K562 (cell line): ENCODE measurements around the gene MAP3K12. TPM values are rescaled to one million over a fixed set of nuclear protein-coding genes. Genes with fewer than 3 reads are reported as not detected.

ENCODE experiments used
- BACH1 ChIP-seq: fragments of 200-800 bp; sonication (Bioruptor generic); IDR thresholded peaks from 2 replicates; pipeline ENCODE4 v1.6.1; 2016; ENCODE audit warnings: missing genetic modification characterization, missing compliant biosample characterization
- CBFB ChIP-seq: sonication (generic); formaldehyde crosslinking; IDR thresholded peaks from 2 replicates; pipeline ENCODE4 v1.4.0; 2020; ENCODE audit warnings: mild to moderate bottlenecking, missing genetic modification reagents
- CBX5 ChIP-seq: IDR thresholded peaks from 2 replicates; pipeline ENCODE4 v1.6.1; 2014; ENCODE audit warnings: low read depth, borderline replicate concordance
- DPF2 ChIP-seq: fragments of 450-650 bp; IDR thresholded peaks from 2 replicates; pipeline ENCODE4 v1.6.1; 2016
- FOXA1 ChIP-seq: fragments of 450-650 bp; IDR thresholded peaks from 2 replicates; pipeline ENCODE4 v1.6.1; 2016; ENCODE audit warnings: mild to moderate bottlenecking, borderline replicate concordance
- NCOR1 ChIP-seq: fragments of 450-650 bp; IDR thresholded peaks from 2 replicates; pipeline ENCODE4 v1.6.1; 2016; ENCODE audit warnings: mild to moderate bottlenecking, moderate library complexity
- PCBP2 ChIP-seq: fragments of 200-400 bp; formaldehyde crosslinking; IDR thresholded peaks from 2 replicates; pipeline ENCODE4 v1.6.1; 2018; ENCODE audit warnings: low read length, low read depth, mild to moderate bottlenecking, moderate library complexity; ENCODE audit not compliant: poor library complexity, severe bottlenecking
- POLR2H ChIP-seq: IDR thresholded peaks from 2 replicates; pipeline ENCODE4 v1.6.1; 2016; ENCODE audit warnings: missing genetic modification characterization, low read depth, mild to moderate bottlenecking, control low read depth, missing compliant biosample characterization, moderate library complexity
- POLR3A ChIP-seq: IDR thresholded peaks from 2 replicates; pipeline ENCODE4 v1.6.1; 2011; ENCODE audit warnings: borderline replicate concordance, mild to moderate bottlenecking, moderate library complexity; ENCODE audit not compliant: insufficient read length, insufficient read depth; ENCODE audit errors: extremely low read depth
- ZBTB7A ChIP-seq: IDR thresholded peaks from 2 replicates; pipeline ENCODE4 v1.6.1; 2011; ENCODE audit warnings: low read depth, mild to moderate bottlenecking, low read length, moderate library complexity, borderline replicate concordance; ENCODE audit not compliant: control insufficient read depth
- ZNF212 ChIP-seq: fragments of 450-650 bp; formaldehyde crosslinking; IDR thresholded peaks from 2 replicates; pipeline ENCODE4 v1.4.0; 2020; ENCODE audit warnings: mild to moderate bottlenecking
- polyA plus RNA-seq, 8 experiments: library from polyadenylated mRNA; depleted of rRNA in 4 of 8; stranded (reverse) in 5 of 8; unstranded in 3 of 8; fragments of >200 nt; fragmentation: Nextera tagmentation in 2 of 8; fragmentation: Illumina TruSeq in 1 of 8; extraction: Ambion mirVana in 2 of 8; extraction: Trizol in 1 of 8; gene quantifications; 2 replicates each; pipeline versions ENCODE4 v1.2.1 to v1.2.3, GENCODE V29; 2011 to 2014; ENCODE audit warnings: inconsistent platforms in 1 of 8, missing spikeins in 1 of 8
- total RNA-seq, 7 experiments: library from RNA; depleted of rRNA in 6 of 7; stranded (reverse); fragments of >200 nt in 6 of 7; fragmentation: Illumina TruSeq in 2 of 7; extraction: Trizol in 2 of 7; gene quantifications; 2 replicates each; pipeline versions ENCODE4 v1.2.1 to v1.2.3, GENCODE V29; 2011 to 2021; ENCODE audit warnings: low replicate concordance in 1 of 7
- TF ChIP-seq, protein P1 (sequence below): fragments of 450-650 bp; IDR thresholded peaks from 2 replicates; pipeline ENCODE4 v1.6.1; 2014; ENCODE audit warnings: low read depth, mild to moderate bottlenecking, moderate library complexity, borderline replicate concordance
- TF ChIP-seq, protein P2 (sequence below): fragments of 250-450 bp; sonication (Bioruptor Pico); IDR thresholded peaks from 2 replicates; pipeline ENCODE4 v1.8.0; 2022; ENCODE audit warnings: moderate library complexity, mild to moderate bottlenecking, inconsistent platforms
- TF ChIP-seq, protein P3 (sequence below), 3 experiments: fragments of 200-800 bp in 1 of 3; fragments of 250-450 bp in 1 of 3; fragments of 450-650 bp in 1 of 3; sonication (Bioruptor Pico) in 1 of 3; sonication (Bioruptor generic) in 1 of 3; formaldehyde crosslinking in 1 of 3; IDR thresholded peaks; 2 replicates each; pipeline versions ENCODE4 v1.6.1 to v1.8.0; 2016 to 2022; ENCODE audit warnings: mild to moderate bottlenecking in 2 of 3, missing genetic modification characterization in 2 of 3, missing compliant biosample characterization in 1 of 3, moderate library complexity in 1 of 3
- TF ChIP-seq, protein P4 (sequence below): fragments of 250-450 bp; sonication (Bioruptor Pico); IDR thresholded peaks from 2 replicates; pipeline ENCODE4 v1.5.0; 2021
- TF ChIP-seq, protein P5 (sequence below): fragments of 450-650 bp; conservative IDR thresholded peaks from 2 replicates; pipeline ENCODE4 v1.6.1; 2016; ENCODE audit warnings: missing genetic modification characterization, low read depth, mild to moderate bottlenecking, missing compliant biosample characterization, moderate library complexity

The MAP3K12 gene
- total and polyA plus RNA-seq, 9 of the 15 experiments (the other 6 are each of a cell fraction or from before 2014, with no cell fraction given), result 0.10 to 2.4 (median 1.6) TPM

DNA sequence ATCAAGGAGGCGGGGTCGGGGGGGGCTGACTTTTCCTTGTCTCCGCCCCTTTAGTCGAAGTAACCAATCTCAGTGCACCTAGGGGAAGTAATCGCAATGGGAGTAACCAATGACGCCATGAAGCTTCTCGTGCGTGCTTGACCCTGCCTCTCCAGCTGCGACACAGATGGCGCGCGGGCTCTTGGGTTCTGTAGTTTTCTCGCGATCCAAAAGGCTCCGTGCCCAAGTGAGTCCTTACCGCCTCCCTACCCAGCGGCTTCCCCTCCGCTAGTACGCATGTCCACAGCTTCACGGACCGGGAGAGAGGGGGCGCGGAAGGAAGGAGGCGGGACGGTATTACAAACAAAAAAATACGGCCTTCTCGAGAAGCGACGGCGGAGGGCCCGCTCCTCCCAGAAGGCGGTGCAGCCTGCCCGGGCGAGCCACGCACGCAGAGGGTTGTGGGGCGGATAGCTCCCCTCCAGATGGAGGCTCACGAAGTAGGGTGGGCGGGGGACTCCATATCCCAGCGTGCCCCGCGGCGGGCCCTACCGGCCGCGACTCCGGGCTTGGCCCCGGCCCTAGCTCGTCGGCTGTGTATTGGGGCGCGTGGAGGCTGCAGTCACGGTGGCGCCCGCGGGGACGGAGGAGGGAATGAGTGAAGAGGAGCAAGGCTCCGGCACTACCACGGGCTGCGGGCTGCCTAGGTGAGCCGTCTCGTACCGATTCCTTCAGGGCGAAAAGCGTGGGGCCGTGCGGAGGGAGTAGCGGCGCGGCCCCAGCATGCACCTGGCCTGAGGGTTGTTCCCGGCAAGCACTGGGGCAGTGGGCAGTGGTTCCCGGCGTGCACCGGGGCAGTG is 1.7 kb upstream of the MAP3K12 start, which contains the start of gene TARBP2 (continued):
- TF ChIP-seq, protein P1, sequence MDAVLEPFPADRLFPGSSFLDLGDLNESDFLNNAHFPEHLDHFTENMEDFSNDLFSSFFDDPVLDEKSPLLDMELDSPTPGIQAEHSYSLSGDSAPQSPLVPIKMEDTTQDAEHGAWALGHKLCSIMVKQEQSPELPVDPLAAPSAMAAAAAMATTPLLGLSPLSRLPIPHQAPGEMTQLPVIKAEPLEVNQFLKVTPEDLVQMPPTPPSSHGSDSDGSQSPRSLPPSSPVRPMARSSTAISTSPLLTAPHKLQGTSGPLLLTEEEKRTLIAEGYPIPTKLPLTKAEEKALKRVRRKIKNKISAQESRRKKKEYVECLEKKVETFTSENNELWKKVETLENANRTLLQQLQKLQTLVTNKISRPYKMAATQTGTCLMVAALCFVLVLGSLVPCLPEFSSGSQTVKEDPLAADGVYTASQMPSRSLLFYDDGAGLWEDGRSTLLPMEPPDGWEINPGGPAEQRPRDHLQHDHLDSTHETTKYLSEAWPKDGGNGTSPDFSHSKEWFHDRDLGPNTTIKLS, result peak; percentile 92
- no peak for TF ChIP-seq FOXA1
- no peak for TF ChIP-seq PCBP2
- no peak for TF ChIP-seq NCOR1
- TF ChIP-seq ZNF212 (CRISPR knock-in tag), result 0 out of 2 replicates have a peak, but pooled peaks have one; percentile 76
- TF ChIP-seq BACH1 (tag), result peak; percentile 48; the same call in 1 of the 2 replicates
- TF ChIP-seq, protein P2, sequence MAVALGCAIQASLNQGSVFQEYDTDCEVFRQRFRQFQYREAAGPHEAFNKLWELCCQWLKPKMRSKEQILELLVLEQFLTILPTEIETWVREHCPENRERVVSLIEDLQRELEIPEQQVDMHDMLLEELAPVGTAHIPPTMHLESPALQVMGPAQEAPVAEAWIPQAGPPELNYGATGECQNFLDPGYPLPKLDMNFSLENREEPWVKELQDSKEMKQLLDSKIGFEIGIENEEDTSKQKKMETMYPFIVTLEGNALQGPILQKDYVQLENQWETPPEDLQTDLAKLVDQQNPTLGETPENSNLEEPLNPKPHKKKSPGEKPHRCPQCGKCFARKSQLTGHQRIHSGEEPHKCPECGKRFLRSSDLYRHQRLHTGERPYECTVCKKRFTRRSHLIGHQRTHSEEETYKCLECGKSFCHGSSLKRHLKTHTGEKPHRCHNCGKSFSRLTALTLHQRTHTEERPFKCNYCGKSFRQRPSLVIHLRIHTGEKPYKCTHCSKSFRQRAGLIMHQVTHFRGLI (CRISPR knock-in tag), result peak; percentile 84; the same call in 1 of the 2 replicates
- TF ChIP-seq DPF2, result no peak
- TF ChIP-seq, protein P3, sequence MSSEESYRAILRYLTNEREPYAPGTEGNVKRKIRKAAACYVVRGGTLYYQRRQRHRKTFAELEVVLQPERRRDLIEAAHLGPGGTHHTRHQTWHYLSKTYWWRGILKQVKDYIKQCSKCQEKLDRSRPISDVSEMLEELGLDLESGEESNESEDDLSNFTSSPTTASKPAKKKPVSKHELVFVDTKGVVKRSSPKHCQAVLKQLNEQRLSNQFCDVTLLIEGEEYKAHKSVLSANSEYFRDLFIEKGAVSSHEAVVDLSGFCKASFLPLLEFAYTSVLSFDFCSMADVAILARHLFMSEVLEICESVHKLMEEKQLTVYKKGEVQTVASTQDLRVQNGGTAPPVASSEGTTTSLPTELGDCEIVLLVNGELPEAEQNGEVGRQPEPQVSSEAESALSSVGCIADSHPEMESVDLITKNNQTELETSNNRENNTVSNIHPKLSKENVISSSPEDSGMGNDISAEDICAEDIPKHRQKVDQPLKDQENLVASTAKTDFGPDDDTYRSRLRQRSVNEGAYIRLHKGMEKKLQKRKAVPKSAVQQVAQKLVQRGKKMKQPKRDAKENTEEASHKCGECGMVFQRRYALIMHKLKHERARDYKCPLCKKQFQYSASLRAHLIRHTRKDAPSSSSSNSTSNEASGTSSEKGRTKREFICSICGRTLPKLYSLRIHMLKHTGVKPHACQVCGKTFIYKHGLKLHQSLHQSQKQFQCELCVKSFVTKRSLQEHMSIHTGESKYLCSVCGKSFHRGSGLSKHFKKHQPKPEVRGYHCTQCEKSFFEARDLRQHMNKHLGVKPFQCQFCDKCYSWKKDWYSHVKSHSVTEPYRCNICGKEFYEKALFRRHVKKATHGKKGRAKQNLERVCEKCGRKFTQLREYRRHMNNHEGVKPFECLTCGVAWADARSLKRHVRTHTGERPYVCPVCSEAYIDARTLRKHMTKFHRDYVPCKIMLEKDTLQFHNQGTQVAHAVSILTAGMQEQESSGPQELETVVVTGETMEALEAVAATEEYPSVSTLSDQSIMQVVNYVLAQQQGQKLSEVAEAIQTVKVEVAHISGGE (CRISPR knock-in tag; IDR thresholded peaks at IDR 0.05), result peak in 2 of 3 experiments; percentile 51 to 91; a peak in 3 of 6 replicates
- TF ChIP-seq ZBTB7A, result peak; percentile 55; the same call in 1 of the 2 replicates
- TF ChIP-seq, protein P4, sequence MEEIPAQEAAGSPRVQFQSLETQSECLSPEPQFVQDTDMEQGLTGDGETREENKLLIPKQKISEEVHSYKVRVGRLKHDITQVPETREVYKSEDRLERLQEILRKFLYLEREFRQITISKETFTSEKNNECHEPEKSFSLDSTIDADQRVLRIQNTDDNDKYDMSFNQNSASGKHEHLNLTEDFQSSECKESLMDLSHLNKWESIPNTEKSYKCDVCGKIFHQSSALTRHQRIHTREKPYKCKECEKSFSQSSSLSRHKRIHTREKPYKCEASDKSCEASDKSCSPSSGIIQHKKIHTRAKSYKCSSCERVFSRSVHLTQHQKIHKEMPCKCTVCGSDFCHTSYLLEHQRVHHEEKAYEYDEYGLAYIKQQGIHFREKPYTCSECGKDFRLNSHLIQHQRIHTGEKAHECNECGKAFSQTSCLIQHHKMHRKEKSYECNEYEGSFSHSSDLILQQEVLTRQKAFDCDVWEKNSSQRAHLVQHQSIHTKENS, result no peak
- TF ChIP-seq CBX5, result peak; percentile 11; the same call in 1 of the 2 replicates
- TF ChIP-seq, protein P5, sequence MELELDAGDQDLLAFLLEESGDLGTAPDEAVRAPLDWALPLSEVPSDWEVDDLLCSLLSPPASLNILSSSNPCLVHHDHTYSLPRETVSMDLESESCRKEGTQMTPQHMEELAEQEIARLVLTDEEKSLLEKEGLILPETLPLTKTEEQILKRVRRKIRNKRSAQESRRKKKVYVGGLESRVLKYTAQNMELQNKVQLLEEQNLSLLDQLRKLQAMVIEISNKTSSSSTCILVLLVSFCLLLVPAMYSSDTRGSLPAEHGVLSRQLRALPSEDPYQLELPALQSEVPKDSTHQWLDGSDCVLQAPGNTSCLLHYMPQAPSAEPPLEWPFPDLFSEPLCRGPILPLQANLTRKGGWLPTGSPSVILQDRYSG, result peak; percentile 90
- TF ChIP-seq POLR3A, result no peak
- no peak; the same call in 1 of the 2 replicates for TF ChIP-seq CBFB (CRISPR knock-in tag)
- TF ChIP-seq POLR2H (tag), result peak; percentile 54; the same call in 1 of the 2 replicates
